ENCODE results near the gene MAP9. TPM values are rescaled to one million over a fixed set of nuclear protein-coding genes. Genes with fewer than 3 reads are reported as not detected.

MAP9 gene
- total and polyA plus RNA-seq, 10 of the 15 experiments (the other 5 are each of a cell fraction or from before 2014, with no cell fraction given) = 1.2 to 7.0 (median 4.3) TPM

- ChIA-PET RAD21 (ENCODE audit: unreplicated experiment) (no interaction called here), SMC1A (ENCODE audit: uncharacterized antibody, unreplicated experiment) (no interaction called here), POLR2A (no interaction called here), CTCF (interaction anchor here (1.2 kb wide), 1 partner anchor 14 kb away, joined by 3 read pairs; no protein-coding TSS in a partner anchor)
- Histone ChIP-seq H3K9ac (ENCODE audit: control insufficient read depth, insufficient read depth, low read length) (no peak overlapping the region), H3K4me2 (ENCODE audit: control insufficient read depth, insufficient read depth) (no peak overlapping the region), H3K4me3 (no peak overlapping the region), H3K36me3 (ENCODE audit: control insufficient read depth in 2 of 2, insufficient read depth in 2 of 2, low read length in 1 of 2) (no peaks in the 10 kb centered on the region), H4K20me1 (ENCODE audit: control insufficient read depth, insufficient read depth) (no peaks in the 10 kb centered on the region), H3K4me1 (ENCODE audit: control insufficient read depth, insufficient read depth, low read length) (no peaks in the 10 kb centered on the region), H3K27ac (ENCODE audit: control insufficient read depth, insufficient read depth) (no peak overlapping the region), H2AFZ (ENCODE audit: control insufficient read depth, low read depth, low read length) (no peak overlapping the region), H3K79me2 (ENCODE audit: control insufficient read depth, insufficient read depth, low read length) (no peaks in the 10 kb centered on the region), H3K27me3 (replicated peaks in 1 of 2; ENCODE audit: control insufficient read depth in 2 of 2, insufficient read depth in 2 of 2, low read length in 1 of 2) (no peaks in the 10 kb centered on the region), H3K9me3 (replicated peaks; ENCODE audit: control insufficient read depth, insufficient read depth, low read length) (no peaks in the 10 kb centered on the region)
- intact Hi-C loops (cut with micrococcal nuclease; ENCODE audit: unreplicated experiment) = no loop called here
- DNase-seq (ENCODE audit: low read depth, low spot score) (no peak), ATAC-seq (no peak), FAIRE-seq (no peak)
- WGBS (ENCODE audit: insufficient coverage, insufficient replicate concordance, low lambda C conversion rate, missing lambda C conversion rate) = 0% methylated on average over 1 of the region's 1 CpG
- no TSS peak for BruUV-seq (replicated peaks)
- no peak for TF ChIP-seq TARDBP (IDR thresholded peaks at IDR 0.05; ENCODE audit: borderline replicate concordance)
- no peak for TF ChIP-seq MTA2 (IDR thresholded peaks at IDR 0.05; ENCODE audit: low read depth)
- TF ChIP-seq YY1 (IDR thresholded peaks at IDR 0.05; ENCODE audit: low read depth, low read length) = no peak
- TF ChIP-seq ZBTB4 (CRISPR knock-in tag; IDR thresholded peaks at IDR 0.05) = no peak
- no peak for TF ChIP-seq IRF5 (IDR thresholded peaks at IDR 0.05; ENCODE audit: borderline replicate concordance)
- no peak for TF ChIP-seq PKNOX1 (IDR thresholded peaks at IDR 0.05)
- TF ChIP-seq ZNF24 (IDR thresholded peaks at IDR 0.05) = no peak
- TF ChIP-seq SUPT20H (IDR thresholded peaks at IDR 0.05; ENCODE audit: borderline replicate concordance, control insufficient read depth, low read depth, low read length) = no peak
- no peak for TF ChIP-seq MXI1 (IDR thresholded peaks at IDR 0.05; ENCODE audit: low read depth, low read length)
- no peak for TF ChIP-seq SMC3 (IDR thresholded peaks at IDR 0.05; ENCODE audit: borderline replicate concordance, low read length)
- no peak for TF ChIP-seq E2F4 (IDR thresholded peaks at IDR 0.05; ENCODE audit: low read depth, low read length)
- no peak for TF ChIP-seq SMAD1 (IDR thresholded peaks at IDR 0.05; ENCODE audit: low read depth, partially characterized antibody)
- in situ Hi-C loops (cut with MboI) = no loop called here
Measured at GRCh38 chr4:155342142-155342541, 34.6 kb downstream of the MAP9 start.

Data from GM12878 (cell line).